Measurements from ENCODE around the gene ZBTB32.

Gene ZBTB32

GRCh38 chr19:35755131-35755549 lies 50.8 kb downstream of the ZBTB32 start:
- no peak for DNase-seq

- DNase-seq, result peak; percentile 51
Measured at GRCh38 chr19:35755550-35756376, 51.4 kb downstream of the ZBTB32 start.

GRCh38 chr19:35756377-35757230 lies 52.2 kb downstream of the ZBTB32 start, which contains the start of gene HSPB6:
TSS of gene HSPB6 (minus strand) at chr19:35757029. CDS start at chr19:35757008, 21 bp downstream.
- DNase-seq, result peak; percentile 74

- DNase-seq, result peak; percentile 96
Measured at GRCh38 chr19:35757231-35757748, 52.9 kb downstream of the ZBTB32 start.

GRCh38 chr19:35757749-35758608 lies 53.6 kb downstream of the ZBTB32 start, which contains the start of gene PROSER3:
TSS of gene PROSER3 (plus strand) at chr19:35758176. CDS start at chr19:35758216, 40 bp downstream.
- peak; percentile 100 for DNase-seq

GRCh38 chr19:35759697-35760096 lies 55.3 kb downstream of the ZBTB32 start:
- no peak for DNase-seq

- DNase-seq, result no peak
Measured at GRCh38 chr19:35760711-35761349, 56.5 kb downstream of the ZBTB32 start.

GRCh38 chr19:35764432-35765315 lies 60.3 kb downstream of the ZBTB32 start:
- no peak for DNase-seq

Measured in fibroblast of skin of right quadriceps (primary cell).